OCI-LY3 (cell line): Measurements from ENCODE around the gene SPECC1L.

Source experiments
- H2AFZ ChIP-seq: fragments of 200-600, 300-600 bp; shearing (Covaris generic); 2 replicates; pipeline ENCODE4 v1.6.0; 2014; ENCODE audit warnings: antibody characterized with exemption, low read depth, low read length
- H3K27ac ChIP-seq: fragments of 200-600, 300-600 bp; sonication (generic); 2 replicates; pipeline ENCODE4 v1.5.1; 2014; ENCODE audit warnings: mild to moderate bottlenecking, low read length, moderate library complexity, mixed read lengths
- H3K27me3 ChIP-seq: fragments of 200-600, 300-600 bp; sonication (generic); 2 replicates; pipeline ENCODE4 v1.6.1; 2014; ENCODE audit warnings: low read depth, low read length, mixed read lengths
- H3K36me3 ChIP-seq: fragments of 200-600, 300-600 bp; sonication (generic); replicated peaks from 2 replicates; pipeline ENCODE3; 2014; ENCODE audit warnings: low read depth, low read length, mixed read lengths
- H3K4me1 ChIP-seq: fragments of 300-600, 200-600 bp; sonication (generic); 2 replicates; pipeline ENCODE4 v1.6.1; 2014; ENCODE audit warnings: low read length, mixed read lengths
- H3K4me2 ChIP-seq: fragments of 200-600, 300-600 bp; sonication (generic); 2 replicates; pipeline ENCODE4 v1.6.1; 2014; ENCODE audit warnings: low read length, mixed read lengths
- H3K4me3 ChIP-seq: fragments of 300-600, 200-600 bp; sonication (generic); 2 replicates; pipeline ENCODE4 v1.5.1; 2014; ENCODE audit warnings: antibody characterized with exemption, mild to moderate bottlenecking, low read length, moderate library complexity
- H3K79me2 ChIP-seq: fragments of 300-600, 200-600 bp; shearing (Covaris generic); 2 replicates; pipeline ENCODE4 v1.6.1; 2014; ENCODE audit warnings: mild to moderate bottlenecking, low read length, mixed read lengths
- H3K9ac ChIP-seq: fragments of 300-600, 200-600 bp; shearing (Covaris generic); 2 replicates; pipeline ENCODE4 v1.6.0; 2014; ENCODE audit warnings: mild to moderate bottlenecking, low read length, moderate library complexity
- H3K9me3 ChIP-seq: fragments of 200-600, 300-600 bp; shearing (Covaris generic); 2 replicates; pipeline ENCODE4 v1.6.1; 2014; ENCODE audit warnings: low read length, mixed read lengths; ENCODE audit not compliant: insufficient read depth
- H4K20me1 ChIP-seq: fragments of 200-600, 300-600 bp; sonication (generic); 2 replicates; pipeline ENCODE4 v1.6.1; 2016; ENCODE audit warnings: low read length, mixed read lengths; ENCODE audit not compliant: insufficient read depth
- EZH2phosphoT487 ChIP-seq: fragments of 200-600 bp; shearing (Covaris generic); IDR thresholded peaks from 2 replicates; pipeline ENCODE4 v1.6.1; 2018; ENCODE audit warnings: antibody characterized with exemption, mixed run types, low read depth
- TF ChIP-seq, protein P1 (sequence below): fragments of 200-600, 300-600 bp; sonication (generic); IDR thresholded peaks from 2 replicates; pipeline ENCODE4 v1.5.1; 2014; ENCODE audit warnings: antibody characterized with exemption, low read length, low read depth

SPECC1L gene

DNA sequence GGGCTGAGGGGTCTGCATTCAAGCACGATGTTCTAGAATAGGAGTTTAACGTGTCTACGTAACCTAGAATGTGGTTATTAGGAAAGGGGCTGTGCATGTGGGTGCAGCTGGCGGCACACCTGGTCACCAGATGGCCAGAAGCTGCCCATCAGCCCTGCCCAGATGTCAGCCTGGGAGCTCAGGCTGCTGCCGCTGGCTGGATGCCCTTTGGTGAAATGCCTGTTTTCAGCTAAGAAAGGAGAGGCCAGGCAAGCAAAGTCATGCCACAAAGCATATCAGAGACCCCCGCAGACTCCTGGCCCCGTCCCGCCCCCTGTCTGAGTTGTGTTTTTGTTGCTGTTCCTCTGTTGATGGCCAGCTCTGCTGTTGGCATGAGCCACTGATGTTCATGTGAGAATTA, 145.5 kb downstream of the SPECC1L start:
- no peak overlapping the region for H3K27ac ChIP-seq
- no peaks in the 10 kb centered on the region for H3K27me3 ChIP-seq
- no peak for TF ChIP-seq EZH2phosphoT487
- TF ChIP-seq, protein P1, sequence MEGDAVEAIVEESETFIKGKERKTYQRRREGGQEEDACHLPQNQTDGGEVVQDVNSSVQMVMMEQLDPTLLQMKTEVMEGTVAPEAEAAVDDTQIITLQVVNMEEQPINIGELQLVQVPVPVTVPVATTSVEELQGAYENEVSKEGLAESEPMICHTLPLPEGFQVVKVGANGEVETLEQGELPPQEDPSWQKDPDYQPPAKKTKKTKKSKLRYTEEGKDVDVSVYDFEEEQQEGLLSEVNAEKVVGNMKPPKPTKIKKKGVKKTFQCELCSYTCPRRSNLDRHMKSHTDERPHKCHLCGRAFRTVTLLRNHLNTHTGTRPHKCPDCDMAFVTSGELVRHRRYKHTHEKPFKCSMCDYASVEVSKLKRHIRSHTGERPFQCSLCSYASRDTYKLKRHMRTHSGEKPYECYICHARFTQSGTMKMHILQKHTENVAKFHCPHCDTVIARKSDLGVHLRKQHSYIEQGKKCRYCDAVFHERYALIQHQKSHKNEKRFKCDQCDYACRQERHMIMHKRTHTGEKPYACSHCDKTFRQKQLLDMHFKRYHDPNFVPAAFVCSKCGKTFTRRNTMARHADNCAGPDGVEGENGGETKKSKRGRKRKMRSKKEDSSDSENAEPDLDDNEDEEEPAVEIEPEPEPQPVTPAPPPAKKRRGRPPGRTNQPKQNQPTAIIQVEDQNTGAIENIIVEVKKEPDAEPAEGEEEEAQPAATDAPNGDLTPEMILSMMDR = no peak
- H3K9me3 ChIP-seq = no peaks in the 10 kb centered on the region
- no peak overlapping the region for H3K9ac ChIP-seq
- H3K36me3 ChIP-seq = peaks cover 19% of the 10 kb centered on the region
- no peak overlapping the region for H3K4me2 ChIP-seq
- no peaks in the 10 kb centered on the region for H3K79me2 ChIP-seq
- H2AFZ ChIP-seq = no peak overlapping the region
- H3K4me1 ChIP-seq = no peaks in the 10 kb centered on the region
- H4K20me1 ChIP-seq = peaks cover under 1% of the 10 kb centered on the region; the same call in 1 of the 2 replicates
- H3K4me3 ChIP-seq = no peak overlapping the region

DNA sequence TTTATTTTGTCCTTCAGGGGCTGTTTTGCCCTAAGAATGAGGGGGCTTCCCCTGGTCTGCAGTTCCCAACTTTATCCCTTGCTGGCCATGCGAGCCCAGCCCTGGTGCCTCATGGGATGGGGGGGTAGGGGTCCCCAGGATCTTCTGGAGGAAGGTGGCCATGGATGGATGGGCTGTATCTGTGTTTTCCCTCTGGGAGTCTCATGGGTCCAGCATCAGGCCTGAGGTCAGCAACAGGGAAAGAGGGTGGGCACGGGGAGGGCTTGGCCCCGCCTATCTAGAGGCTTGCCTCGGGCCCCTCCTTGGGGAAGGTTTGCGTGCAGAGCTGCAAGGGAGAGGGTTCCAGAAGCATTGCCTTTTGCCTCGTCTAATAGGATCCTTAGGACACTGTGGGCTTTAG, 146.0 kb downstream of the SPECC1L start:
- Histone ChIP-seq H3K4me1 (0 out of 2 replicates have a peak, but pooled peaks cover 2% of the 10 kb centered on the region), H4K20me1 (peaks cover 3% of the 10 kb centered on the region; the same call in 1 of the 2 replicates), H3K27ac (no peak overlapping the region)

GRCh38 chr22:24417200-24417599, 146.6 kb downstream of the SPECC1L start:
- peaks cover 16% of the 10 kb centered on the region for H3K36me3 ChIP-seq
- H3K4me2 ChIP-seq = no peak overlapping the region
- H2AFZ ChIP-seq = no peak overlapping the region
- H3K79me2 ChIP-seq = no peaks in the 10 kb centered on the region
- H3K9me3 ChIP-seq = no peaks in the 10 kb centered on the region
- H3K9ac ChIP-seq = no peak overlapping the region
- peaks cover 3% of the 10 kb centered on the region; the same call in 1 of the 2 replicates for H4K20me1 ChIP-seq
- no peaks in the 10 kb centered on the region for H3K27me3 ChIP-seq
- no peak overlapping the region for H3K27ac ChIP-seq
- no peak for TF ChIP-seq EZH2phosphoT487
- TF ChIP-seq, protein P1 = no peak
- H3K4me1 ChIP-seq = 0 out of 2 replicates have a peak, but pooled peaks cover 4% of the 10 kb centered on the region
- H3K4me3 ChIP-seq = no peak overlapping the region

More for the DNA sequence above, 146.0 kb downstream of the SPECC1L start:
- H3K36me3 ChIP-seq = peaks cover 17% of the 10 kb centered on the region
- no peak overlapping the region for H3K9ac ChIP-seq
- no peak overlapping the region for H3K4me3 ChIP-seq
- no peak overlapping the region for H3K4me2 ChIP-seq
- no peak overlapping the region for H2AFZ ChIP-seq
- H3K79me2 ChIP-seq = no peaks in the 10 kb centered on the region
- TF ChIP-seq, protein P1 = no peak
- no peak for TF ChIP-seq EZH2phosphoT487
- no peaks in the 10 kb centered on the region for H3K9me3 ChIP-seq
- no peaks in the 10 kb centered on the region for H3K27me3 ChIP-seq

DNA sequence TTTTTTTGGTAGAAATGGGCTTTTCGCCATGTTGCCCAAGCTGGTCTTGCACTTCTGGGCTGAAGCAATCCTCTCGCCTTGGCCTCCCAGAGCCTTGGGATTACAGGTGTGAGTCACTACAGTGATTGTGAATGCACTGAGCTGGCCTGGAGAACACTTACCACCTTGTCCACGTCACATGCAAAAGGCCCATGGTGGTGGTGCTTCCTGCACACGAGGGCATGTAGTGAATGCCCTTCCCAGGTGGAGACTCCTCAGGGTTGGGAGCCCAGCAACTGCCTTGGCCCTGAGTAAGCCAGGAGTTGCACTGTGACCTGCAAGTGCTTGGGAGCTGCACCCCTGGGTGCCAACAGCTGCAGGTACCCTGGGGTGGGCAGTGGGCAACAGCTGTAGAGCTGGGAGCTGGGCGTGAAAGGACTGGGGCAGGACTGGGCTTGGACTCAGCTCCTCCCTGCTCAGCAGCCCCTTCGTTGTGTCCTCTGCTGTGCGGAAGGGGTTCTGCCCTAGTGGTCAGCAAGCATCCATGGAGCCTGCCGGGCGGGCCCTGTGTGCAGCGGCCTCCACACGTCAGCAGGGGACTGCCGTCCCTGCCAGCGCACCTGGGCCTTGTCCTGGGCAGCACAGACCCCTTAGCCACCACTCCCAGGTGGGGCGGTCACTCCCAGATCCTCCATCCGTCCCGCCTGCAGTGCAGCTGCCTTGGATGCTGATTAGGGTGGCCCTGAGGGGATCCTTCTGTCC, 147.4 kb downstream of the SPECC1L start:
- H3K27ac ChIP-seq = no peak overlapping the region
- no peaks in the 10 kb centered on the region for H3K79me2 ChIP-seq
- TF ChIP-seq, protein P1 = no peak
- TF ChIP-seq EZH2phosphoT487 = no peak
- H3K27me3 ChIP-seq = no peaks in the 10 kb centered on the region
- H3K9ac ChIP-seq = no peak overlapping the region
- H4K20me1 ChIP-seq = peaks cover 3% of the 10 kb centered on the region; the same call in 1 of the 2 replicates
- no peak overlapping the region for H3K4me3 ChIP-seq
- H3K36me3 ChIP-seq = peaks cover 13% of the 10 kb centered on the region
- H3K9me3 ChIP-seq = no peaks in the 10 kb centered on the region
- no peak overlapping the region for H3K4me2 ChIP-seq
- H2AFZ ChIP-seq = no peak overlapping the region
- 0 out of 2 replicates have a peak, but pooled peaks cover 4% of the 10 kb centered on the region for H3K4me1 ChIP-seq
